Measurements from ENCODE around the gene CACNA2D2. TPM values are rescaled to one million over a fixed set of nuclear protein-coding genes. Genes with fewer than 3 reads are reported as not detected.

CACNA2D2 gene
- total RNA-seq, 1 experiment from 2014 or later: 0.59 TPM

GRCh38 chr3:50359760-50360110 lies 143.7 kb downstream of the CACNA2D2 start:
- in situ Hi-C loops (cut with HindIII; ENCODE audit: low pct_unique_long_range_greater_than_20kb, low sequenced_read_pairs) (no loop called here), intact Hi-C loops (cut with micrococcal nuclease; ENCODE audit: unreplicated experiment) (no loop called here)
- POLR2A ChIA-PET: no interaction called here
- no peak for DNase-seq (ENCODE audit: low read depth, low spot score)
- H3K4me3 ChIP-seq (ENCODE audit: low read depth in 2 of 2, low read length in 2 of 2): peak overlapping the region; percentile 71 to 79
- peak; percentile 21 for ATAC-seq
- CTCF ChIA-PET: no interaction called here
- H3K4me1 ChIP-seq (ENCODE audit: control insufficient read depth, insufficient read depth, low read length): peaks cover 14% of the 10 kb centered on the region
- peak overlapping the region; percentile 59; the same call in 1 of the 2 replicates for H3K27ac ChIP-seq (ENCODE audit: low read length)
- TF ChIP-seq TCF7L2 (IDR thresholded peaks at IDR 0.05; ENCODE audit: low read depth, low read length): no peak
- TF ChIP-seq REST (IDR thresholded peaks at IDR 0.05; ENCODE audit: insufficient read depth in 1 of 2, low read depth in 2 of 2, low read length in 1 of 2): no peak
- no peak for TF ChIP-seq POLR2AphosphoS5 (IDR thresholded peaks at IDR 0.05; ENCODE audit: low read depth, low read length)
- no peak for TF ChIP-seq CTCF (IDR thresholded peaks at IDR 0.05)
- no peak for TF ChIP-seq SIN3A (IDR thresholded peaks at IDR 0.05; ENCODE audit: borderline replicate concordance, insufficient read depth, low read depth, low read length)
- no peaks in the 10 kb centered on the region for H3K27me3 ChIP-seq (ENCODE audit: control insufficient read depth, insufficient read depth, low read length)
- no peaks in the 10 kb centered on the region for H3K9me3 ChIP-seq (ENCODE audit: control insufficient read depth, insufficient read depth, low read depth, low read length)
- no peaks in the 10 kb centered on the region for H3K36me3 ChIP-seq (ENCODE audit: control insufficient read depth, insufficient read depth, low read length)
- BruUV-seq (replicated peaks): no TSS peak

- ATAC-seq: peak; percentile 99
- no peaks in the 10 kb centered on the region for H3K9me3 ChIP-seq (ENCODE audit: control insufficient read depth, insufficient read depth, low read depth, low read length)
- DNase-seq (ENCODE audit: low read depth, low spot score): peak; percentile 87
- no peaks in the 10 kb centered on the region for H3K36me3 ChIP-seq (ENCODE audit: control insufficient read depth, insufficient read depth, low read length)
- CTCF ChIA-PET: no interaction called here
- POLR2A ChIA-PET: no interaction called here
- in situ Hi-C loops (cut with HindIII; ENCODE audit: low pct_unique_long_range_greater_than_20kb, low sequenced_read_pairs) (no loop called here), intact Hi-C loops (cut with micrococcal nuclease; ENCODE audit: unreplicated experiment) (no loop called here)
- H3K4me3 ChIP-seq (ENCODE audit: low read depth in 2 of 2, low read length in 2 of 2): peak within 1 kb of the TSS; percentile 71 to 79
- BruUV-seq (replicated peaks): TSS peak; percentile 86
- H3K4me1 ChIP-seq (ENCODE audit: control insufficient read depth, insufficient read depth, low read length): peaks cover 14% of the 10 kb centered on the region
- TF ChIP-seq SIN3A (IDR thresholded peaks at IDR 0.05; ENCODE audit: borderline replicate concordance, insufficient read depth, low read depth, low read length) (no peak), CTCF (IDR thresholded peaks at IDR 0.05) (no peak), POLR2AphosphoS5 (IDR thresholded peaks at IDR 0.05; ENCODE audit: low read depth, low read length) (peak; percentile 52; the same call in 1 of the 2 replicates)
- H3K27me3 ChIP-seq (ENCODE audit: control insufficient read depth, insufficient read depth, low read length): no peaks in the 10 kb centered on the region
- peak within 1 kb of the TSS; percentile 81 for H3K27ac ChIP-seq (ENCODE audit: low read length)
These were observed 144.3 kb downstream of the CACNA2D2 start, which contains the start of gene TMEM115 for GRCh38 chr3:50358911-50359759. Gene TMEM115 (minus strand): TSS chr3:50359521. CDS start chr3:50359063, 458 bp downstream.
